ENCODE measurements around the gene DSC3. TPM values are rescaled to one million over a fixed set of nuclear protein-coding genes. Genes with fewer than 3 reads are reported as not detected.

The DSC3 gene
- total and polyA plus RNA-seq, 9 of the 15 experiments (the other 6 are each of a cell fraction or from before 2014, with no cell fraction given): 0.01 to 0.40 (median 0.07) TPM

- no peak for TF ChIP-seq TSHZ1 (CRISPR knock-in tag; IDR thresholded peaks at IDR 0.05)
- no peak for TF ChIP-seq DLX4 (CRISPR knock-in tag; IDR thresholded peaks at IDR 0.05)
Measured at GRCh38 chr18:30957066-30957465, 85.5 kb downstream of the DSC3 start (continued).

- DNase-seq (ENCODE audit: extremely low read depth in 1 of 4, low spot score in 3 of 4) (no peak), FAIRE-seq (no peak), ATAC-seq (no peak)
- POLR2A ChIA-PET: no interaction called here
- peak; percentile 45; the same call in 1 of the 2 replicates for TF ChIP-seq FOSL1 (tag; conservative IDR thresholded peaks at IDR 0.05)
- TF ChIP-seq ATF3 (IDR thresholded peaks at IDR 0.05): peak; percentile 30; the same call in 1 of the 2 replicates
- no peak for TF ChIP-seq ATF3 (CRISPR knock-in tag; conservative IDR thresholded peaks at IDR 0.05)
- no peak for TF ChIP-seq CAMTA2 (CRISPR knock-in tag; conservative IDR thresholded peaks at IDR 0.05)
- TF ChIP-seq JUND (IDR thresholded peaks at IDR 0.05; ENCODE audit: borderline replicate concordance, low read depth, low read length): no peak
- peak; percentile 59; the same call in 1 of the 3 replicates for TF ChIP-seq JUND (tag; IDR thresholded peaks at IDR 0.05; ENCODE audit: borderline replicate concordance, low read depth, low read length)
- TF ChIP-seq ZBTB7A (IDR thresholded peaks at IDR 0.05; ENCODE audit: borderline replicate concordance, control insufficient read depth, low read depth, low read length): no peak
- no peaks in the 10 kb centered on the region; a peak in 1 of 5 replicates for H3K4me1 ChIP-seq (replicated peaks in 1 of 2; ENCODE audit: control insufficient read depth in 2 of 2, insufficient read depth in 2 of 2, low read length in 2 of 2)
- H3K79me2 ChIP-seq (ENCODE audit: control insufficient read depth, insufficient read depth, low read length): no peaks in the 10 kb centered on the region
- WGBS (ENCODE audit: insufficient coverage, low coverage, missing lambda C conversion rate): 5% methylated on average over 3 of the region's 3 CpGs
- H4K20me1 ChIP-seq (replicated peaks; ENCODE audit: control insufficient read depth, insufficient read depth, low read length): no peaks in the 10 kb centered on the region
- no TSS peak for BruUV-seq (replicated peaks)
- H3K9me3 ChIP-seq (replicated peaks; ENCODE audit: control insufficient read depth, insufficient read depth, low read depth, low read length): no peaks in the 10 kb centered on the region
- H3K4me2 ChIP-seq (ENCODE audit: insufficient read depth, low read length): no peak overlapping the region
- H3K9me1 ChIP-seq (ENCODE audit: control insufficient read depth, insufficient read depth, low read length): no peaks in the 10 kb centered on the region
- H3K9ac ChIP-seq (ENCODE audit: insufficient read depth in 1 of 2, low read depth in 2 of 2, low read length in 2 of 2): no peak overlapping the region
- H3K4me3 ChIP-seq: no peak overlapping the region
- no peaks in the 10 kb centered on the region for H3K27me3 ChIP-seq (ENCODE audit: control insufficient read depth in 2 of 2, insufficient read depth in 2 of 2, low read length in 2 of 2)
- CTCF ChIA-PET (ENCODE audit: low intra/inter-chr PET ratio): no interaction called here
- intact Hi-C loops (cut with micrococcal nuclease): no loop called here
- no peaks in the 10 kb centered on the region for H3K36me3 ChIP-seq (ENCODE audit: control insufficient read depth, insufficient read depth, low read length)
- in situ Hi-C loops (cut with MboI): no loop called here
- H2AFZ ChIP-seq (ENCODE audit: low read depth, low read length): no peak overlapping the region
- H3K27ac ChIP-seq (ENCODE audit: extremely low read depth, low read depth, low read length): no peak overlapping the region
Measured at GRCh38 chr18:30954262-30954661, 88.3 kb downstream of the DSC3 start.
